ENCODE measurements around the gene GRHL3.

DNA sequence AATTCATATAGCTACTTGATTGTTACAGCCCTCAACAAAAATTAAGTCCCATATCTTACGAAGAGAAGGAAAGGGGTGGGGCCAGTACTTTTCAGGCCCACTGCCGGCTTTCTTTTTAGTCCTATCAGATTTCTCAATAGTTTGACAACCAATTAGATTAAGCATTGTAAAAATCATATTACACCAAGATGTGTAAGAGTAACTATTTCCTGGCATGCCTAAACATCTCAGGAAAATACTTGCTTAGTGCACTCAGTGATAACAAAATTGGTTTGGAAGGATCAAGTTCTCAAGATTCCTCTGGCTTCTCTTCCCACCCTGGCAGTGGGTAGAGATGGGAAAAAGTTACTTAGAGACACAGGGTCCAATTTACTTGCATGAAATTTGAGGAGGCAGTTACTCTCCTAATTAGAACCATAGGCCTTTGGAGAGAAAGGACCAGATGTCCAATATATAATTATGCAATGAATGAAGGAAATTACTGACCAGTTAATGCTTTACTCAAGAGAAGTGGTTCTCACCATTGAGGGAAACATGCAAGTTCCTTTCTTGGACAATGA lies 64.3 kb downstream of the GRHL3 start:
- TF ChIP-seq, protein P1, sequence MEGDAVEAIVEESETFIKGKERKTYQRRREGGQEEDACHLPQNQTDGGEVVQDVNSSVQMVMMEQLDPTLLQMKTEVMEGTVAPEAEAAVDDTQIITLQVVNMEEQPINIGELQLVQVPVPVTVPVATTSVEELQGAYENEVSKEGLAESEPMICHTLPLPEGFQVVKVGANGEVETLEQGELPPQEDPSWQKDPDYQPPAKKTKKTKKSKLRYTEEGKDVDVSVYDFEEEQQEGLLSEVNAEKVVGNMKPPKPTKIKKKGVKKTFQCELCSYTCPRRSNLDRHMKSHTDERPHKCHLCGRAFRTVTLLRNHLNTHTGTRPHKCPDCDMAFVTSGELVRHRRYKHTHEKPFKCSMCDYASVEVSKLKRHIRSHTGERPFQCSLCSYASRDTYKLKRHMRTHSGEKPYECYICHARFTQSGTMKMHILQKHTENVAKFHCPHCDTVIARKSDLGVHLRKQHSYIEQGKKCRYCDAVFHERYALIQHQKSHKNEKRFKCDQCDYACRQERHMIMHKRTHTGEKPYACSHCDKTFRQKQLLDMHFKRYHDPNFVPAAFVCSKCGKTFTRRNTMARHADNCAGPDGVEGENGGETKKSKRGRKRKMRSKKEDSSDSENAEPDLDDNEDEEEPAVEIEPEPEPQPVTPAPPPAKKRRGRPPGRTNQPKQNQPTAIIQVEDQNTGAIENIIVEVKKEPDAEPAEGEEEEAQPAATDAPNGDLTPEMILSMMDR (IDR thresholded peaks at IDR 0.05), result no peak
- no peak for TF ChIP-seq EP300 (IDR thresholded peaks at IDR 0.05)

All from suprapubic skin (tissue), 3 donors.